Measurements from ENCODE around the gene ASB10. TPM values are rescaled to one million over a fixed set of nuclear protein-coding genes. Genes with fewer than 3 reads are reported as not detected.

ASB10 gene
- total and polyA plus RNA-seq, 2 of the 8 experiments (the other 6 are each of a cell fraction or from before 2014, with no cell fraction given), result not detected

- TF ChIP-seq, protein P1, sequence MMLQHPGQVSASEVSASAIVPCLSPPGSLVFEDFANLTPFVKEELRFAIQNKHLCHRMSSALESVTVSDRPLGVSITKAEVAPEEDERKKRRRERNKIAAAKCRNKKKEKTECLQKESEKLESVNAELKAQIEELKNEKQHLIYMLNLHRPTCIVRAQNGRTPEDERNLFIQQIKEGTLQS (IDR thresholded peaks at IDR 0.05; ENCODE audit: insufficient read depth, low read depth, low read length), result peak; percentile 76
- TF ChIP-seq KDM1A (IDR thresholded peaks at IDR 0.05; ENCODE audit: borderline replicate concordance, low read length), result peak; percentile 47; the same call in 1 of the 2 replicates
- TF ChIP-seq RAD21 (IDR thresholded peaks at IDR 0.05 in 1 of 2, conservative IDR thresholded peaks at IDR 0.05 in 1 of 2; ENCODE audit: low read depth in 2 of 2, low read length in 2 of 2), result peak; percentile 93 to 97
- TF ChIP-seq TEAD4 (IDR thresholded peaks at IDR 0.05; ENCODE audit: low read depth, low read length), result peak; percentile 74
- no peak for TF ChIP-seq SP1 (IDR thresholded peaks at IDR 0.05; ENCODE audit: low read depth, low read length)
- TF ChIP-seq GTF2F1 (IDR thresholded peaks at IDR 0.05; ENCODE audit: borderline replicate concordance, low read depth, low read length), result no peak
- TF ChIP-seq SP4 (IDR thresholded peaks at IDR 0.05; ENCODE audit: low read length), result peak; percentile 71; the same call in 1 of the 2 replicates
- TF ChIP-seq, protein P2, sequence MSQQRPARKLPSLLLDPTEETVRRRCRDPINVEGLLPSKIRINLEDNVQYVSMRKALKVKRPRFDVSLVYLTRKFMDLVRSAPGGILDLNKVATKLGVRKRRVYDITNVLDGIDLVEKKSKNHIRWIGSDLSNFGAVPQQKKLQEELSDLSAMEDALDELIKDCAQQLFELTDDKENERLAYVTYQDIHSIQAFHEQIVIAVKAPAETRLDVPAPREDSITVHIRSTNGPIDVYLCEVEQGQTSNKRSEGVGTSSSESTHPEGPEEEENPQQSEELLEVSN (IDR thresholded peaks at IDR 0.05), result 0 out of 2 replicates have a peak, but pooled peaks have one; percentile 54
- peak; percentile 81 for TF ChIP-seq YY1 (IDR thresholded peaks at IDR 0.05; ENCODE audit: low read depth, low read length)
- TF ChIP-seq SIRT6 (IDR thresholded peaks at IDR 0.05; ENCODE audit: low read length), result no peak
- peak; percentile 87 for TF ChIP-seq CREB1 (IDR thresholded peaks at IDR 0.05)
- no peak for TF ChIP-seq POLR2A (IDR thresholded peaks at IDR 0.05; ENCODE audit: control extremely low read depth in 1 of 2, low read depth in 2 of 2, low read length in 2 of 2)
- TF ChIP-seq ATF2 (IDR thresholded peaks at IDR 0.05; ENCODE audit: low read length), result peak; percentile 73; the same call in 1 of the 2 replicates
- peak in 1 of 2 experiments; percentile 57; a peak in 1 of 4 replicates for TF ChIP-seq SIN3A (conservative IDR thresholded peaks at IDR 0.05 in 1 of 2, IDR thresholded peaks at IDR 0.05 in 1 of 2; ENCODE audit: low read depth in 1 of 2, low read length in 2 of 2)
Measured at GRCh38 chr7:151172273-151173141, 14.5 kb downstream of the ASB10 start (continued).
